ENCODE results near the gene POU2F1.
"Not testable (repeated sequence)": the region's sequence is repeated elsewhere in the genome, so short reads cannot be mapped to it uniquely, and the experiment has no call there.

The POU2F1 gene

GRCh38 chr1:167205306-167206050 is 15.2 kb upstream of the POU2F1 start:
- not testable (repeated sequence) for DNase-seq

DNA sequence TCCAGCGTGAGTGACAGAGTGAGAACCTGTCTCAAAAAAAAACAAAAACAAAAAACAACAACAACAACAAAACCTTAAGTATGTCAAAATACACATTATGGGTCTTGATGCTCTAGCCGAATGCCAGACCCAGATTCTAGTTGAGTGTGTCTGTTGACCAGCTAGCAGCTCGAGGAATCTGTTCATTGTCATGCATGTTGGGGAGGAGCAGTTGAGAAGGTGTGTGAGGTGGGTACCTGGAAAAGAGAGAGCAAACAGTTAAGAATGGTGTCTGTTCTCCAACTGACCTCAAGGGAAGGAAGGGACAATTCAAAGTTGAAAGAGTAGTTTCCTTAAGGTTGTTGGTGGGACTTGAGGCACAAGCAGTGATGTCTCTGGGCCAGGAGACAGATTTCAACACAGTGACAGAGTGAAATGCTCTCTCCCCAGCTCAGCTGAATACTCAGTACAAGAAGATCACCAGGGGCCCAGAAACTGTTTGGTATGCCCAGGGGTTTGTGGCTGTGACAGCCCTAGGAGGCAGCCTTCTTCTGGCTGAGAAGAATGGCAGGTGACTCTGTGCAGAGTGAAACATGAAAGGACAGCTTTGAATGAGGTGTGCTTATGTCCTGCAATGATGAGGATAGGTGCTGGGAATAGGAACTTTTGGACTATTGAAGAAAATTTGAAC is 14.4 kb upstream of the POU2F1 start:
- DNase-seq, result no peak

- no peak for DNase-seq
Observed at GRCh38 chr1:167207940-167208623, 12.6 kb upstream of the POU2F1 start.

DNA sequence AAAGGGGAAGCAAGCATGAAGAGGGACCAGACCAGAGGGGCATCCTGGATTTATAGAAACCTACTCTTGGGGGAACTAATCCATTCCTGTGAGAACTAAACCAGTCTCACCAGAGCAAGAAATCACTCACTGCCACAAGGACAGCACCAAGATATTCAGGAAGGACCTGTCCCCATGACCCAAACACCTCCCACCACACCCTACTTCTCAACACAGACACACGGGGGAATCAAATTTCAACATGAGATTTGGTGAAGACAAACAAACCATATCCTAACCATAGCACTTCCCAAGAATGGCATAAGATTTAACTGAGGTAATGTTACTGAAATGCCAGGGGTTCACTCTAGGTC is 12.1 kb upstream of the POU2F1 start:
- DNase-seq, result no peak

- no peak for DNase-seq
Observed at GRCh38 chr1:167209044-167209443, 11.6 kb upstream of the POU2F1 start.

GRCh38 chr1:167210966-167211674 is 9.6 kb upstream of the POU2F1 start:
- DNase-seq, result no peak

DNA sequence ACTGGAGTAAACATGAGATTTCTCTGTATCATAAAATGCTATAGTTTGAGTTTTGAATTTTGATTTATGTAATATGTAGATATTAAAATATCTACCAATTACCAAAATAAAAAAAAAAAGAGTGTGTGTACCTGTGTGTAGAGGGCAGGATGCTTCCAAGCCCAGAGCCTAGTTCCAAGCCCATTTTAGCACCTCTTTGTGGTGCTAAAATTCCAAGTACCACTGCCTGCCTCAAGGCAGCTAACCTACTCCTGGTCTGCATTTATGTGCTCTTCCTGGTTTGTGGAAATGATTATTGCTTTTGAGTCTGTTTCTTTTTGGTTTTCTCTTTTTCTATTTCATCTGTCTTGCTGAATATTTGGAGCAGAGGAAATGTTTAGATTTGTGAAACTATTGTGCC is 8.7 kb upstream of the POU2F1 start:
- DNase-seq, result no peak

DNA sequence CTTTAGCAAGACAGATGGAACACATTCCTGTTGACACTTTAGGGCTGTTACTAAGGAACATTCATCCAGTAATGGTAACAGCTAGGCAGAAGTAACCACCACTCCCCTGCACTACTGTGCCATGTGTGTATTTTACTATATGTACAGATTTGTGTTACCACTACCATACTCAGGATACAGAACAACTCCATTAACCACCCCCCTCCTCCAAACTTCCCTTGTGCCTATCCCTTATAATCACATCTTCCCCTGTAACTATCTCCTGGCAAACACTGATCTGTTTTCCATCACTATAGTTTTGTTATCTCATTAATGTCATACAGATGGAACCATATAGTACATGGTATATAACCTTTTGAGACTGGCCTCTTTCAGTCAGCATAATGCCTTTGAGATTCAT is 3.9 kb upstream of the POU2F1 start:
- no peak for DNase-seq

- no peak for DNase-seq
Observed at GRCh38 chr1:167219194-167219593, 1.5 kb upstream of the POU2F1 start.

DNA sequence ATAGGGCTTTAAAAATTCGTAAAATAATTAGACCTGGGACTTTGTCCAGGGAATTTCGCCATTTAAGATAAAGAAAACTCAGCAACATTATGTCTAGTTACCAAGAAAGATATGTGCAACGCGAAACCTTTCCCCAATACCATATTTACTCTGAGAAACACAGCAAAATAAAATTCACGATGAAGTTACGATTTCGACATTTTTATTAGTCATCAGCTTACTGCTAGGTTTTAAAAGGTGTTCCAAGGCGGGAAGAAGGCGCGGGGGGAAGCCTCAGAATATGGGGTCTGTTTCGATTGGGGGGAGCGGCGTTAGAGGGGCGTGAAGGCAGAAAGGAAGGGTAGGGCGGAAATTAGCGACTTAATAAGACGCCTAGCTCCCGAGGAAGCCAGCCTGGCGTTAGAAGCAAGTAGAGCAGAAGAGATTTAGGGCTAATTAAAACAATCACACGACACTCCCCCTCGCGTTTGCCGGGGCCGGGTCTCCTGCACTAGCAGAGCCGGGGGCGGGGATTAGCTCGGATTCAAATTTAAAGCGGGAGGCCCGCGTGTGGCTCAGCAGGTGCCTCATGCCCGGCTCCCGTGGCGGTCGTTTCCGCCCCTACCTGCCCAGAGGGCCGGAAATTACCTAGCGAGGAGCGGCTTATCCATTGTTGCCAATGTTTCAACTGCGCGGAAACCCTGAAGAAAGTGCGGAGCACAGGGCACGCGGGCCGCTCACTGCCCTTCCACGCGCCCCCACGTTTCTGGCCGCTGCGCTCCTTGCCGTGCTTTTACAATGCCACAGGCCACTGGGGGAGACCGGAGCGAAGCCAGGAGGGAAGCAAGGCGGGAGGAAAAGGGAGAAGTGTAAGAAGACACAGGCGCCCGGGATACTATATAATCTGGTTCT is 795 bp upstream of the POU2F1 start:
- DNase-seq, result peak; percentile 85

GRCh38 chr1:167221126-167221737 is 546 bp downstream of the POU2F1 start:
- DNase-seq, result peak; percentile 27

- DNase-seq, result peak; percentile 54
Observed at GRCh38 chr1:167221738-167222610, 1.3 kb downstream of the POU2F1 start.

DNA sequence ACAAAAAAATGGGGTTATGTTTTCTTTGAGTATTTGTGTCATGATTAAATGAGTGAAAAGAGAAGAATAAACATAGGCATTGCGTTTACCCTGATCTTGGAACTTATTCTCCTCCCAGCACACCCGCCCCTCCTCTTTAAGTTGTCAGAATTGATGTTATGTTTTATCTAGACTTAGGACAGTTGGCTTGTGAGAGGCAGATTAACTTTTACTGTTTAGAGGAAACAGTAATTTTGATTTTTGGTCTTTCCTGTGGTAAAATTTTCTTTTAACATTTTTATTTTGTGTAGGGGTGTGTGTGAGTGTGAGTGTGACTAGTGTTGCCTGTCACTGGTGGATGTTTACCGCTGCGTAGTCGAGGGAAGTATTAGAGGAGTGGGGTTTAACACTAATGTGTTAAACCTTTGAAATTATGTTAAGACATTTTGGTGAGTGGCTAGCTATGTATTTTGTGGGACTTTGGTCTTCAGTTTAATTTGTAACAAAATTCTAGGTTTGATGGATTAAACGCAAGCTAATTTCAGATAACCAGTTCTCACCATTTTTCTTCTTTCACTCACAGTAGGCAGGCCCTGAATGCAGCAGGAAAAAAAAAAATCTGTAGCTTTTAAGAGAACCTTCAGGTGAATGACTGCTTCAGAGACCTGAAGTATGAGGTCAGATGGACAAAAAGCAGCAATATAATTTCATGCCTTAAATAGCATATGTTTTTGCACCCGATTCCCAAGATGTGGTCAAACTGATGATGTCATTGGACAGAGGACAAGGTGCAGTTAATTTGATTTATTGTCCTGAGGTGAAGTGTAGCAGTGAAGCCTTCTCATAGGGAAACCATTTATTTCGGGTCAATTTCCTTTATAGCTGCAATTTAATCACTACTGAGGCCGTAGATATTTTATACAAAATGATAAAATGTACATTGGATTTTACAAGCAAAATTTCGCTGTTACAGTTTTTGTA is 2.7 kb downstream of the POU2F1 start:
- DNase-seq, result no peak

GRCh38 chr1:167224734-167225235 is 4.1 kb downstream of the POU2F1 start:
- DNase-seq, result not testable (repeated sequence)

GRCh38 chr1:167225920-167226319 is 5.2 kb downstream of the POU2F1 start:
- DNase-seq, result no peak

- no peak for DNase-seq
Observed at GRCh38 chr1:167227934-167228378, 7.3 kb downstream of the POU2F1 start.

DNA sequence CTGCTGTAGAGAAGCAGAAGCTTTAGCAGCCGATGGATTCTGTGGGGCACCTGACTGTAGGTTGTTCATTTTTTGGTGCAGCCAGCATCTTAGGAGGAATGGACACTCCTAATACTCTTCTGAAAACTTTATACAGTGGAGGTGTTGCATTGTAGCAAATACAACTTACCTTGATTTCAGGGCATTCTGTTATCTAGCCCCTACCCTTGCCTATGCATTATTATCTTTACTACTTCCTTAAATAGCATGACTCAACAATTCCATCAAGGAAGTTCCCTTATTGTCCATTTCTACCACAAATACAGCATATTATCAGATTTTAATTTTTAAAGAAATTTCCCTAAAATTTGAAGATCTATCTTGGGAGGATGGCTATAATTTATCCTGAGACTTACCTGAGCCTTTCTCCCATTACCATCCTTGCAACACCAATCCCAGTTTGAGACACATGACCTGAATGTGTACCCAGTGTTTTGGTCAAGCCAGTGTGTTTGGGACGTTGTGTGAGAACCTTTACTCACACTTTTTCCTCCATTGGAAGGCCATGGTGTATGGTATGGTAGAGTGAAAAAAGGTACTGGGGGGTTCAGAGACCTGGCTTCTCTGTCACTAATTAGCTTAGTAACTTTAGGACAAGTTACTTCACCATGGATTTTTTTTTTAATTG is 9.2 kb downstream of the POU2F1 start:
- no peak for DNase-seq

DNA sequence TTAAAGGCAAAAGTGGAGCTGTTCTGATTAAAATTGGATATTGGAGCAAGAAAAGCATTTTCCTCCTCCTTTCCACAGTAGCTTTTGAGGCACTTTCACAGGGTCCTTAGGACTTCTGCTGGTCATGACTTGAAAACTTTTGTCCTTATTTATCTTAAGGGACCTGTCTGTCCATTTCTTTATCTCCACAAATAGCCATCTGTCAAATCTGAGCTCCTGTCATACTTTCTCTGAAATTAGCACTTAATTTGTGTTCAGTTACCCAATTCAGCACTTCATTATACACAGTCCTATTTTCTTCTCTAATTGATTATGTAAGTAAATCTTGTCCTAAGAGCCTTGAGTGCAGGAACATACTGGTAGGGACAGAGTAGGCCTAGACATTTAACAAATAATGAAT is 9.8 kb downstream of the POU2F1 start:
- DNase-seq, result no peak
